Rectal smooth muscle tissue (tissue), 1 donor: ENCODE results near the gene B9D1.

Experiments used
- H3K27ac ChIP-seq: one replicate; pipeline ENCODE4 v1.7.0; 2013; ENCODE audit warnings: low read depth, low read length, inconsistent platforms
- H3K27me3 ChIP-seq: one replicate; pipeline ENCODE4 v1.7.0; 2013; ENCODE audit warnings: low read length; ENCODE audit not compliant: control insufficient read depth, insufficient read depth
- H3K36me3 ChIP-seq: one replicate; pipeline ENCODE4 v1.7.0; 2013; ENCODE audit warnings: low read length; ENCODE audit not compliant: control insufficient read depth, insufficient read depth
- H3K4me1 ChIP-seq: one replicate; pipeline ENCODE4 v1.7.0; 2013; ENCODE audit warnings: low read length; ENCODE audit not compliant: control insufficient read depth, insufficient read depth
- H3K4me3 ChIP-seq: one replicate; pipeline ENCODE4 v1.7.0; 2013; ENCODE audit warnings: low read length
- H3K9ac ChIP-seq: one replicate; pipeline ENCODE4 v1.7.0; 2013; ENCODE audit warnings: low read length

The B9D1 gene

DNA sequence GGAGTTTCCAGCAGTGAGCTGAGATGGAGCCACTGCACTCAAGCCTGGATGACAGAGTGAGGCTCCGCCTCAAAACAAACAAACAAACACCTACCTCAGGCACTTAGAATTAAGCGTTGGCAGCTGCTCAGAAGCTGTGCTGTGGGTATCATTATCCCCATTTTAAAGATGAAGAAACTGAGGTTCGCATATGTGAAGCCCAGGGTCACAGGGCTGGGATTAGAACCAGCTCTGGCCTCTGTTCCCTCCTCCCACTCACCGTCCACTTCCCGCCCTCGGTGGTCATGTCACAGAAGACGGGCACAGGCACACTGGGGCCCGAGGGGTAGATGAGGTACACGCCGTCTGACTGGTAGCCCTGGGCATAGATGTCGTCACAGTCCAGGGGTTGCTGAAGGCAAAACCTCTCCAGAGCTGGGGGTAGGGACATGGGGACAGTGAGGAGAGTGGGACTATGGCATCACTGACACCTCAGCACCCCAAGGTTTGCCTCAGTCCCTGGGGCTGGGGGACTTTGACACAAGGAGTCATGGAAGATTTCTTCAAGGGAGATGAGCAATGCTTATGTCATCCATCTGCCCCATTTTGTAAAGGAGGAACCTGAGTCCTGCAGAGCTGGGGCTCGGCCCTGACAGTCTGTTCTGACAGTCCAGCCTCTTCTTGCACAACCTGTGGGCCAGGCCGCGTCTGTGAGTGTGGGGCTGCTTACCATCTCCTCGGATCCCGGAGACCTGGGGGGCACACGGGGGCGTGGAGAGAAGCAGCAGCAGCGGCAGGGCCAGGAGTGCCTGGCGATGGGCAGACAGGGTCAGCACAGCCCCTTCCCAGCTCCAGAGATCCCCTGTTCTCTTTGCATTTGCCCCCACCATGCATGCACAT, 23.8 kb upstream of the B9D1 start:
- Histone ChIP-seq H3K9ac (peak overlapping the region; percentile 19), H3K4me1 (peaks cover 41% of the 10 kb centered on the region)

DNA sequence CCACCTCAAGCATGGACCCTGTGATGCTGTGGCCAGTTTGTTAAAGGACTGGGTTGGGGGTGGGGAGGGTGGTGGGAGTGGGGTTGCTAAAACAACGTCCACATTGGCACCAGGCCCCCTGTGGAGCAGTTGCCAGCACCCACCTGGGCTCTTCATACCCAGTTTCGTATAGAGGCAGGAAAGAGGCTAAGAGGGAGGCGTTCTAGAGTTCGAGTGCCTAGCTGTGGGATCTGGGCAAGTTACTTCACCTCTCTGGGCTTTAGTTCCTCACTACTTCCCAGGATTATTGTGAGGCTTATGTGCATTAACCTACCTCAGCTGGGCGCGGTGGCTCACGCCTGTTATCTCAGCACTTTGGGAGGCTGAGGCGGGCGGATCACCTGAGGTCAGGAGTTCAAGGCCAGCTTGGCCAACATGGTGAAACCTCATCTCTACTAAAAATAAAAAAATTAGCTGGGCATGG, 23.0 kb upstream of the B9D1 start:
- Histone ChIP-seq H3K4me1 (peaks cover 41% of the 10 kb centered on the region), H3K36me3 (peaks cover 16% of the 10 kb centered on the region), H3K9ac (peak overlapping the region; percentile 38), H3K27ac (peak overlapping the region; percentile 97), H3K4me3 (peak overlapping the region; percentile 47), H3K27me3 (no peaks in the 10 kb centered on the region)

More for the DNA sequence above, 23.8 kb upstream of the B9D1 start:
- Histone ChIP-seq H3K36me3 (peaks cover 9% of the 10 kb centered on the region), H3K4me3 (peak overlapping the region; percentile 68), H3K27ac (peak overlapping the region; percentile 97), H3K27me3 (no peaks in the 10 kb centered on the region)

DNA sequence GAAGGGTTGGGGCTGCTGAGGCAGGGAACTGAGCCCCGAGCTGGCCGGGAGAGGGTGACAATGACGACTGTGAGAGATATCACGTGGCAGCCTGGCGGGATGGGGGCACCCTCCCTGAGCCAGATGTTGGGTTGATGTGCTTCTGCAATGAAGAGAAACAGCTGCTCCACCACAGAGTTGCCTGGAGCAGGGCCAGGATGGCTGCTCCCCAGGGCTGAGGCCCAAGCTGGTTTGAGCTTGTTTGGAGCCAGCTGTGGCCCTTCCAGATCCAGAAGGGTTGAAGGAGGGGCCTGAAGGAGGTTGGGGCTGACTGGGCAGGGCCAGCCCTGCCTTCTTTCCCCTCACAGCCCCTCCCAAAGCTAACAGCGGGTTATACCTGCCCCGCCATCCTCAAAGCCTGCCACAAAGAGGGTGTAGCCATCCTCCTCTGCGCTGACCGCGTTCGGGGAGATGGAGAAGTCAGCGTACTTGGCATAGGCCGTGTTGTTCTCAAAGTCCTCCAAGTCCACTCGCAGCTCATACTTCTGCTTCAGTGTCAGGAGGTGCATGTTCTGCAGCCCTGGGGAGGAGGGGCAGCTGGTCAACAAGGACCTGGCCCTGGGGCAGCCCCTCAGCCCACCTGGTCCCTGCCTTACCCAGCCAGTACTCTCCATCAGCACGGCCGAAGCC, 22.3 kb upstream of the B9D1 start:
- peak overlapping the region; percentile 13 for H3K9ac ChIP-seq

DNA sequence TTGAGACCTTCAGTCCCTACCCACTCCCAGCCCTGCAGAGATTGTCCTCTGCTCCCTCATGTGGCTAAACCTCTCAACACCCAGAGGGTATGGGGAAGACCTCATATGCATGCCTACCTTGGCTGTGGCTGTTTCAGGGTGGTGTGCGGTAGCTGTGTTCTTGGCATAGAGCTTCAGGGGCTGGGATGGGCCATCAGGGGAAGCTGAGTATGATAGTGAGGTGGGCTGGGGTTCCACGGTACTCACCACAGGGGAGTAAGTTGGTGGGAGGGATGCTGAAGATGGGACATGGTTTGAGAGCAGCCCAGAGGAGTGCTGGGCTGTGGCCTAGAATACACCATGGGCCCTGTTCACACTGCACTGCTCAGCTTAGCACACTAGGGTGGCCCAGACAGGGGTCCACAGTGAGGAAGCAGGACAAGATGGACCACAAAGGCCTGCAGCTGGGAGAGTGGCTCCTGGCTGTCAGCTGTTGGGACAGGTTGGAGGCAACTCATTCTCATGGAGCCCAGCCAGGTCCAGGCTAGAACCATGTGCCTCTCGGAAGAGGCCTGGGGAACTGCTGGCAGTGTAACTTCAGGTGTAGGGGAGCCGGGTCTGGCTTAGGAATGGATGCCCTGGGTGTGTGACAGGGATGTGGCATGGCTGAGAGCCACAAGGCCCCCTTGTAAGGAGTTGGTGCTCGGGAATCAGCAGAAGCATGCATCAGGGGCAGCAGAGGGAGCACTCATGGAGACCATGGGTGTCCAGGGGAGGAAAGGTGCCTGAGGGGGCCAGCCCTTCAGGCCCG, 21.4 kb upstream of the B9D1 start:
- peak overlapping the region; percentile 47 for H3K4me3 ChIP-seq
- no peak overlapping the region for H3K9ac ChIP-seq
- peak overlapping the region; percentile 97 for H3K27ac ChIP-seq
- H3K27me3 ChIP-seq: no peaks in the 10 kb centered on the region
- peaks cover 48% of the 10 kb centered on the region for H3K4me1 ChIP-seq
- peaks cover 21% of the 10 kb centered on the region for H3K36me3 ChIP-seq

More for the DNA sequence above, 22.3 kb upstream of the B9D1 start:
- Histone ChIP-seq H3K4me1 (peaks cover 41% of the 10 kb centered on the region), H3K27ac (peak overlapping the region; percentile 97), H3K27me3 (no peaks in the 10 kb centered on the region), H3K4me3 (peak overlapping the region; percentile 47), H3K36me3 (peaks cover 21% of the 10 kb centered on the region)

DNA sequence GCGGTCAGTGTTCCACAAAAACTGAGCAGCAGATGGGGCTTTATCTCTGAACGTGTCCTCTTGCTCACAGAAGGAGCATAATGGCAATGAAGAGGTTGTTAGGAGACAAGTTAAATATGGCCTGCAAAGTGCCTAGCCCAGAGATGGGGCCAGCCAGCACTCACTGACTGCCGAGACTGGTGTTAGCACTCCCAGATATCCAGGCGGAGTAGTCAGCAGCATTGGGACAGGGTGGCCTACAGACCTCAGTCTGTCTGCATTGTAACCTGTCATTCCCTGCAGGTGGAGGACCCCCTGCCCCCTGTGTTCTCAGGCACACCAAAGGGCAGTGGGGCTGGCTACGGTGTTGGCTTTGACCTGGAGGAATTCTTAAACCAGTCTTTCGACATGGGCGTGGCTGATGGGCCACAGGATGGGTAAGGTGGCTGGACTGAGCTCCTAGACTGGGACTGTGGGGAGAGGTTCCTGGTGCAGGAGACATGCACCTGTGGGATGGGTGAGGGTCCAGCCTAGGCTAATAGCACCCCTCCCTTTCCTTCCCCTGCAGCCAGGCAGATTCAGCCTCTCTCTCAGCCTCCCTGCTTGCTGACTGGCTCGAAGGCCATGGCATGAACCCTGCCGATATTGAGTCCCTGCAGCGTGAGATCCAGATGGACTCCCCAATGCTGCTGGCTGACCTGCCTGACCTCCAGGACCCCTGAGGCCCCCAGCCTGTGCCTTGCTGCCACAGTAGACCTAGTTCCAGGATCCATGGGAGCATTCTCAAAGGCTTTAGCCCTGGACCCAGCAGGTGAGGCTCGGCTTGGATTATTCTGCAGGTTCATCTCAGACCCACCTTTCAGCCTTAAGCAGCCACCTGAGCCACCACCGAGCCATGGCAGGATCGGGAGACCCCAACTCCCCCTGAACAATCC, 20.3 kb upstream of the B9D1 start:
- no peak overlapping the region for H3K27ac ChIP-seq

DNA sequence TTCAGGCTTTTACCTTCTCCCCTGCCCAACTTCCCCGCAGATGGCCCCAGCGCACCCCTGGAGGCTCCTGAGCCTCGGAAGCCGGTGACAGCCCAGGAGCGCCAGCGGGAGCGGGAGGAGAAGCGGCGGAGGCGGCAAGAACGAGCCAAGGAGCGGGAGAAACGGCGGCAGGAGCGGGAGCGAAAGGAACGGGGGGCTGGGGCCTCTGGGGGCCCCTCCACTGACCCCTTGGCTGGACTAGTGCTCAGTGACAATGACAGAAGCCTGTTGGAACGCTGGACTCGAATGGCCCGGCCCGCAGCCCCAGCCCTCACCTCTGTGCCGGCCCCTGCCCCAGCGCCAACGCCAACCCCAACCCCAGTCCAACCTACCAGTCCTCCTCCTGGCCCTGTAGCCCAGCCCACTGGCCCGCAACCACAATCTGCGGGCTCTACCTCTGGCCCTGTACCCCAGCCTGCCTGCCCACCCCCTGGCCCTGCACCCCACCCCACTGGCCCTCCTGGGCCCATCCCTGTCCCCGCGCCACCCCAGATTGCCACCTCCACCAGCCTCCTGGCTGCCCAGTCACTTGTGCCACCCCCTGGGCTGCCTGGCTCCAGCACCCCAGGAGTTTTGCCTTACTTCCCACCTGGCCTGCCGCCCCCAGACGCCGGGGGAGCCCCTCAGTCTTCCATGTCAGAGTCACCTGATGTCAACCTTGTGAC, 19.4 kb upstream of the B9D1 start:
- Histone ChIP-seq H3K9ac (no peak overlapping the region), H3K27me3 (no peaks in the 10 kb centered on the region), H3K27ac (no peak overlapping the region), H3K36me3 (peaks cover 21% of the 10 kb centered on the region), H3K4me3 (no peak overlapping the region), H3K4me1 (peaks cover 35% of the 10 kb centered on the region)

More for the DNA sequence above, 20.3 kb upstream of the B9D1 start:
- Histone ChIP-seq H3K9ac (no peak overlapping the region), H3K4me1 (peaks cover 37% of the 10 kb centered on the region), H3K4me3 (no peak overlapping the region), H3K36me3 (peaks cover 21% of the 10 kb centered on the region), H3K27me3 (no peaks in the 10 kb centered on the region)

DNA sequence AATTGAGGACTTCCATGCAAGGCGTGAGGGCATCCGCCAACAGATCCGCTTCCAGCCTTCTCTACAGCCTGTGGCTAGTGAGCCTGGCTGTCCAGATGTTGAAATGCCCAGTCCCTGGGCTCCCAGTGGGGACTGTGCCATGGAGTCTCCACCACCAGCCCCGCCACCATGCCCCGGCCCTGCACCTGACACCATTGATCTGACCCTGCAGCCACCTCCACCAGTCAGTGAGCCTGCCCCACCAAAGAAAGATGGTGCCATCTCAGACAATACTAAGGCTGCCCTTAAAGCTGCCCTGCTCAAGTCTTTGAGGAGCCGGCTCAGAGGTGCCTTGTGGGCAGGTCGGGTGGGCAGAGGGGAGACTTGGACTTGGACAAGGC, 18.8 kb upstream of the B9D1 start:
- H3K27ac ChIP-seq: no peak overlapping the region
- peaks cover 21% of the 10 kb centered on the region for H3K36me3 ChIP-seq
- peaks cover 37% of the 10 kb centered on the region for H3K4me1 ChIP-seq
- H3K27me3 ChIP-seq: no peaks in the 10 kb centered on the region
- H3K9ac ChIP-seq: no peak overlapping the region
- no peak overlapping the region for H3K4me3 ChIP-seq

DNA sequence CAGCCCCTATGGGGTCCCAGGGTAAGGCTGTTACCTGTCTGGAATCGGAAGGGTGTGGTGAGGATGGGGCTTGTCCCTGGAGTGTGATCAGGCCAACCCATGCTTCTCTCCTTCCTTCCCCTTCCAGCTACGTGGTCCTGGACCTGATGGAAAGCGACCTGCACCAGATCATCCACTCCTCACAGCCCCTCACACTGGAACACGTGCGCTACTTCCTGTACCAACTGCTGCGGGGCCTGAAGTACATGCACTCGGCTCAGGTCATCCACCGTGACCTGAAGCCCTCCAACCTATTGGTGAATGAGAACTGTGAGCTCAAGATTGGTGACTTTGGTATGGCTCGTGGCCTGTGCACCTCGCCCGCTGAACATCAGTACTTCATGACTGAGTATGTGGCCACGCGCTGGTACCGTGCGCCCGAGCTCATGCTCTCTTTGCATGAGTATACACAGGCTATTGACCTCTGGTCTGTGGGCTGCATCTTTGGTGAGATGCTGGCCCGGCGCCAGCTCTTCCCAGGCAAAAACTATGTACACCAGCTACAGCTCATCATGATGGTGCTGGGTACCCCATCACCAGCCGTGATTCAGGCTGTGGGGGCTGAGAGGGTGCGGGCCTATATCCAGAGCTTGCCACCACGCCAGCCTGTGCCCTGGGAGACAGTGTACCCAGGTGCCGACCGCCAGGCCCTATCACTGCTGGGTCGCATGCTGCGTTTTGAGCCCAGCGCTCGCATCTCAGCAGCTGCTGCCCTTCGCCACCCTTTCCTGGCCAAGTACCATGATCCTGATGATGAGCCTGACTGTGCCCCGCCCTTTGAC, 18.2 kb upstream of the B9D1 start:
- peaks cover 21% of the 10 kb centered on the region for H3K36me3 ChIP-seq
- no peak overlapping the region for H3K27ac ChIP-seq
- H3K4me1 ChIP-seq: peaks cover 36% of the 10 kb centered on the region
- no peaks in the 10 kb centered on the region for H3K27me3 ChIP-seq
- no peak overlapping the region for H3K9ac ChIP-seq
- H3K4me3 ChIP-seq: no peak overlapping the region

DNA sequence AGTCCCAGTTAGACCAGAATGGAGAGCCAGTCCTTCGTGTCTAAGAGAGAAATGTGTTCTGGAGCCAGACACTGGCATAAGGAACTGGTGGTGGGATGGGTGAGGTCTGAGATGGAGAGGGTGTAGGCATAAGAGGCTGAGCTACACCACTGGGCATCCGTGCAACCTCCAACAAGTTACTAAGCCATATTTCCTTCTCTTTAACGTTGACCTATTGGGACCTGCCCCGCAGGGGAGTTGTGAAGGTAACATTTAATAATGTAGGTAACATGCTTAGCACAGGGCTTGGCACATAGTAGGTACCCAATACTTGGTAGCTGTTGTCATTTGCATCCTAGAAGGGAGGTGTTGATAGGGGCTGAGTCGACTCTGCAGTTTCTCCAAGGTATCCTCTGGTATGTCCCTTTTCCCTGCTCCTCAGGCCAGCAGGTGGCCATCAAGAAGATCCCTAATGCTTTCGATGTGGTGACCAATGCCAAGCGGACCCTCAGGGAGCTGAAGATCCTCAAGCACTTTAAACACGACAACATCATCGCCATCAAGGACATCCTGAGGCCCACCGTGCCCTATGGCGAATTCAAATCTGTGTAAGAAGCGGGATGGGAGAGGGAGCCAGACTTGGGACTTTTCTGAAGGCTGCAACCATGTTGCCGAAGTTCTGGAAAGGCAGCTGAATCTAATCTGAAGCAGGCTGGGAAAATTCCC, 17.0 kb upstream of the B9D1 start:
- Histone ChIP-seq H3K36me3 (peaks cover 21% of the 10 kb centered on the region), H3K4me1 (peaks cover 25% of the 10 kb centered on the region), H3K27me3 (no peaks in the 10 kb centered on the region), H3K9ac (no peak overlapping the region), H3K27ac (peak overlapping the region; percentile 88), H3K4me3 (peak overlapping the region; percentile 91)
